H9 (cell line): ENCODE measurements around the gene RNF220. TPM values are rescaled to one million over a fixed set of nuclear protein-coding genes. Genes with fewer than 3 reads are reported as not detected.

Source experiments
- DNase-seq: peaks from one replicate; pipeline ENCODE4 v3.0.0-alpha.2; 2017
- H2AFZ ChIP-seq: one replicate; pipeline ENCODE4 v1.6.1; 2013; ENCODE audit warnings: mild to moderate bottlenecking, low read length, control low read depth, moderate library complexity
- H2AK5ac ChIP-seq: 2 replicates; pipeline ENCODE4 v1.6.1; 2013; ENCODE audit warnings: low read length, control low read depth, mixed read lengths; ENCODE audit not compliant: insufficient read length
- H2BK120ac ChIP-seq: one replicate; pipeline ENCODE4 v1.6.1; 2013; ENCODE audit warnings: low read depth, mild to moderate bottlenecking, low read length, control low read depth, inconsistent platforms; ENCODE audit not compliant: poor library complexity, severe bottlenecking
- H2BK12ac ChIP-seq: 2 replicates; pipeline ENCODE4 v1.6.1; 2013; ENCODE audit warnings: low read length, control low read depth, mixed read lengths, low read depth; ENCODE audit not compliant: insufficient read length
- H2BK15ac ChIP-seq: 2 replicates; pipeline ENCODE4 v1.6.1; 2013; ENCODE audit warnings: low read depth, low read length, control low read depth
- H2BK20ac ChIP-seq: one replicate; pipeline ENCODE4 v1.6.1; 2013; ENCODE audit warnings: low read depth, mild to moderate bottlenecking, low read length, control low read depth, inconsistent platforms; ENCODE audit not compliant: poor library complexity, severe bottlenecking
- H2BK5ac ChIP-seq: 2 replicates; pipeline ENCODE4 v1.6.1; 2013; ENCODE audit warnings: low read length, control low read depth, mixed read lengths; ENCODE audit not compliant: insufficient read length
- H3K14ac ChIP-seq: 2 replicates; pipeline ENCODE4 v1.6.1; 2013; ENCODE audit warnings: low read length, control low read depth; ENCODE audit not compliant: insufficient read depth
- H3K18ac ChIP-seq: 2 replicates; pipeline ENCODE4 v1.6.1; 2013; ENCODE audit warnings: low read depth, mild to moderate bottlenecking, mixed read lengths, low read length, control low read depth; ENCODE audit not compliant: insufficient read length
- H3K23ac ChIP-seq: 2 replicates; pipeline ENCODE4 v1.6.1; 2013; ENCODE audit warnings: low read length, control low read depth, mixed read lengths, low read depth; ENCODE audit not compliant: insufficient read length
- H3K23me2 ChIP-seq: 2 replicates; pipeline ENCODE4 v1.6.1; 2013; ENCODE audit warnings: low read depth, mild to moderate bottlenecking, mixed read lengths, low read length, control low read depth; ENCODE audit not compliant: insufficient read length, poor library complexity, severe bottlenecking
- H3K27ac ChIP-seq: 2 replicates; pipeline ENCODE4 v1.5.1; 2013; ENCODE audit warnings: low read length, control low read depth, mixed read lengths, low read depth; ENCODE audit not compliant: insufficient read length
- H3K27me3 ChIP-seq: 2 replicates; pipeline ENCODE4 v1.6.1; 2013; ENCODE audit warnings: low read length, control low read depth, inconsistent platforms; ENCODE audit not compliant: insufficient read depth
- H3K4ac ChIP-seq: 2 replicates; pipeline ENCODE4 v1.6.1; 2013; ENCODE audit warnings: low read depth, mild to moderate bottlenecking, control low read depth, inconsistent platforms, low read length, moderate library complexity
- H3K4me1 ChIP-seq: 2 replicates; pipeline ENCODE4 v1.6.1; 2013; ENCODE audit warnings: low read length, control low read depth, inconsistent platforms; ENCODE audit not compliant: insufficient read depth
- H3K4me2 ChIP-seq: 2 replicates; pipeline ENCODE4 v1.6.1; 2013; ENCODE audit warnings: low read length, control low read depth, mixed read lengths; ENCODE audit not compliant: insufficient read length, insufficient read depth
- H3K56ac ChIP-seq: 2 replicates; pipeline ENCODE4 v1.6.1; 2013; ENCODE audit warnings: low read depth, mild to moderate bottlenecking, mixed read lengths, low read length, control low read depth; ENCODE audit not compliant: insufficient read length
- H3K79me1 ChIP-seq: 2 replicates; pipeline ENCODE4 v1.6.1; 2013; ENCODE audit warnings: low read depth, mild to moderate bottlenecking, moderate library complexity, low read length, control low read depth, inconsistent platforms; ENCODE audit not compliant: insufficient read depth, poor library complexity, severe bottlenecking
- H3K79me2 ChIP-seq: 2 replicates; pipeline ENCODE4 v1.6.1; 2013; ENCODE audit warnings: low read length, control low read depth, inconsistent platforms; ENCODE audit not compliant: insufficient read depth
- H3K9ac ChIP-seq: 2 replicates; pipeline ENCODE4 v1.6.1; 2013; ENCODE audit warnings: low read length, control low read depth, mixed read lengths; ENCODE audit not compliant: insufficient read length; ENCODE audit errors: extremely low read depth
- H3K9me3 ChIP-seq: one replicate; pipeline ENCODE4 v1.6.1; 2013; ENCODE audit warnings: low read depth, low read length, inconsistent platforms; ENCODE audit not compliant: control insufficient read depth
- H3T11ph ChIP-seq: one replicate; pipeline ENCODE4 v1.6.1; 2013; ENCODE audit warnings: mild to moderate bottlenecking, low read length, control low read depth, inconsistent platforms
- H4K20me1 ChIP-seq: one replicate; pipeline ENCODE4 v1.6.1; 2013; ENCODE audit not compliant: control insufficient read depth, insufficient read length, insufficient read depth
- H4K5ac ChIP-seq: 2 replicates; pipeline ENCODE4 v1.6.1; 2013; ENCODE audit warnings: low read depth, mild to moderate bottlenecking, mixed read lengths, low read length, control low read depth; ENCODE audit not compliant: insufficient read length
- H4K8ac ChIP-seq: replicated peaks from 2 replicates; pipeline ENCODE4 v1.6.1; 2013; ENCODE audit warnings: low read length, control low read depth, mixed read lengths, low read depth; ENCODE audit not compliant: insufficient read length
- H4K91ac ChIP-seq: 2 replicates; pipeline ENCODE4 v1.6.1; 2013; ENCODE audit warnings: low read depth, mild to moderate bottlenecking, moderate library complexity, mixed read lengths, low read length, control low read depth; ENCODE audit not compliant: insufficient read length
- H3K27ac Mint-ChIP-seq, 3 experiments: 2 replicates in 2 of 3; 3 replicates in 1 of 3; pipeline ENCODE4 v1.8.0; 2020 to 2021; ENCODE audit warnings: mixed read lengths in 3 of 3, mild to moderate bottlenecking in 1 of 3, moderate library complexity in 1 of 3
- H3K27me3 Mint-ChIP-seq: 2 replicates; pipeline ENCODE4 v1.8.0; 2021; ENCODE audit warnings: low read depth, mild to moderate bottlenecking, moderate library complexity, mixed read lengths
- H3K36me3 Mint-ChIP-seq, 3 experiments: 2 replicates in 2 of 3; 3 replicates in 1 of 3; pipeline ENCODE4 v1.8.0; 2020 to 2021; ENCODE audit warnings: low read depth in 3 of 3, mixed read lengths in 3 of 3; ENCODE audit not compliant: insufficient read depth in 1 of 3
- H3K4me1 Mint-ChIP-seq, 2 experiments: 2 replicates each; pipeline ENCODE4 v1.8.0; 2020; ENCODE audit warnings: mixed read lengths in 2 of 2
- H3K4me3 Mint-ChIP-seq, 2 experiments: 2 replicates in 1 of 2; 3 replicates in 1 of 2; pipeline ENCODE4 v1.8.0; 2020 to 2021; ENCODE audit warnings: mild to moderate bottlenecking in 2 of 2, mixed read lengths in 2 of 2, moderate library complexity in 1 of 2
- H3K9me3 Mint-ChIP-seq, 2 experiments: 2 replicates in 1 of 2; 3 replicates in 1 of 2; pipeline ENCODE4 v1.8.0; 2020; ENCODE audit warnings: mild to moderate bottlenecking in 2 of 2, mixed read lengths in 2 of 2, moderate library complexity in 1 of 2
- WGBS: extraction: QIAGEN DNeasy Blood & Tissue Kit; methylation state at CpG from one replicate; pipeline ENCODE4 v1.1.7; 2013; ENCODE audit warnings: missing lambda C conversion rate, low lambda C conversion rate, mixed read lengths; ENCODE audit not compliant: insufficient read length; ENCODE audit errors: extremely low coverage; 5-methylcytosine and 5-hydroxymethylcytosine counted together
- total RNA-seq: library from RNA; stranded (reverse); gene quantifications from 2 replicates; pipeline ENCODE4 v1.2.1, GENCODE V29; 2021
- TF ChIP-seq, protein P1 (sequence below): fragments of 200-600 bp; sonication (generic); conservative IDR thresholded peaks from 3 replicates; pipeline ENCODE4 v1.8.0; 2021; ENCODE audit warnings: antibody characterized with exemption, mild to moderate bottlenecking

RNF220 gene
- total RNA-seq, 1 experiment from 2014 or later: 109 TPM

DNA sequence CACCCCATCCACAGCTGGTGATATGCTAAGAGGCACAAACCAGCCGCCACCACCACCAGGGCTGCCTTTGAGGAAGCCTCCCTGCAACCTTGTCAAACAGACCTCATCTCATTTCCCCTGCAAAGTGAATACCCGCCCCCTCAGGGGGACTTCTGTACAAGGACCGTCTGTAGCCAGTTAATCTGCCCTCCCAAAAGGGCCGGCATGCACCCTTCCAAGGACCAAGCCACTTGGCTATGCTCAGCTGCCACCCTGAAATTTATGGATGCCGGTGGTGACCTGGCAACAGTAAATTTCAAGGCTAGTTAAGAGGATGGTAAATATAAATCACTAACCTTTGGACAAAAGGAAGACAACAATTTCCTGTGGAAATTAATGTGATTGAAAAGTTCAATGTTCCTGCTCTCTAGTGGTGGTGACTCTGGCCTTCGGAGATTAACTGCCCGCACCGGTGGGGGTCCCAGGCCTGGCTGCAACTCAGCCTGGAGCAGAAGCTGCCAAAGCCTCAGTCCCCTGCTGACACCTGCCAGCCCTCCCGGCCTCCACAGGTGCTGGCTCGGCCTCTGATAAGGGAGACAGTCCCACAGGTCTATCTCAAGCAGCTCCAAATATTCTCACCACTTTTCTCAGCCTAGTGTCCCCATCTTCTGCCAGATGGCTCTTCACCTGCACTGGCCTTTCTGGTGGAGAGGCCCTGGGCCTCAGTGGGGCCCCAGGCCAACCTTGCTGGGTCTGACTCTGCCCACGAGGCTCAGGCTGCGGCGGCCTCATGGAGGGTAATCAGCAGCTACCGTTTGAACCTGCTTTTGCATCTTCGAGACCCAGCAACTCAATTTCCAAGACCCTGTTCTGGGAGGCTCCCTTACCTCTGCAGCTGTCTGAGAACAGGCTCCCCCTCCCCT, 257.0 kb downstream of the RNF220 start:
- Histone ChIP-seq H3K27me3 (no peaks in the 10 kb centered on the region), H3K4ac (no peak overlapping the region), H3T11ph (no peak overlapping the region), H3K9me3 (no peaks in the 10 kb centered on the region), H4K20me1 (no peaks in the 10 kb centered on the region), H3K23me2 (no peaks in the 10 kb centered on the region), H2BK20ac (no peak overlapping the region), H2BK15ac (no peak overlapping the region), H3K14ac (no peak overlapping the region), H2BK12ac (no peak overlapping the region), H2BK5ac (no peak overlapping the region), H4K91ac (no peak overlapping the region), H2BK120ac (no peak overlapping the region), H2AK5ac (no peak overlapping the region), H3K23ac (no peak overlapping the region), H3K4me1 (peaks cover 4% of the 10 kb centered on the region; the same call in 1 of the 2 replicates), H3K27ac (no peak overlapping the region), H4K8ac (no peak overlapping the region), H3K79me2 (no peaks in the 10 kb centered on the region), H3K79me1 (no peaks in the 10 kb centered on the region), H2AFZ (no peak overlapping the region), H4K5ac (no peak overlapping the region), H3K4me2 (no peak overlapping the region), H3K18ac (no peak overlapping the region), H3K56ac (no peak overlapping the region), H3K9ac (no peak overlapping the region)
- H3K4me1 Mint-ChIP-seq: peaks cover 15 to 19% of the 10 kb centered on the region in 2 experiments
- H3K9me3 Mint-ChIP-seq: no peaks in the 10 kb centered on the region; a peak in 1 of 5 replicates
- peak overlapping the region in 1 of 3 experiments; percentile 62; a peak in 2 of 7 replicates for H3K27ac Mint-ChIP-seq
- no peak overlapping the region for H3K4me3 Mint-ChIP-seq
- DNase-seq: no peak
- TF ChIP-seq, protein P1, sequence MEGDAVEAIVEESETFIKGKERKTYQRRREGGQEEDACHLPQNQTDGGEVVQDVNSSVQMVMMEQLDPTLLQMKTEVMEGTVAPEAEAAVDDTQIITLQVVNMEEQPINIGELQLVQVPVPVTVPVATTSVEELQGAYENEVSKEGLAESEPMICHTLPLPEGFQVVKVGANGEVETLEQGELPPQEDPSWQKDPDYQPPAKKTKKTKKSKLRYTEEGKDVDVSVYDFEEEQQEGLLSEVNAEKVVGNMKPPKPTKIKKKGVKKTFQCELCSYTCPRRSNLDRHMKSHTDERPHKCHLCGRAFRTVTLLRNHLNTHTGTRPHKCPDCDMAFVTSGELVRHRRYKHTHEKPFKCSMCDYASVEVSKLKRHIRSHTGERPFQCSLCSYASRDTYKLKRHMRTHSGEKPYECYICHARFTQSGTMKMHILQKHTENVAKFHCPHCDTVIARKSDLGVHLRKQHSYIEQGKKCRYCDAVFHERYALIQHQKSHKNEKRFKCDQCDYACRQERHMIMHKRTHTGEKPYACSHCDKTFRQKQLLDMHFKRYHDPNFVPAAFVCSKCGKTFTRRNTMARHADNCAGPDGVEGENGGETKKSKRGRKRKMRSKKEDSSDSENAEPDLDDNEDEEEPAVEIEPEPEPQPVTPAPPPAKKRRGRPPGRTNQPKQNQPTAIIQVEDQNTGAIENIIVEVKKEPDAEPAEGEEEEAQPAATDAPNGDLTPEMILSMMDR: no peak
- H3K27me3 Mint-ChIP-seq: no peaks in the 10 kb centered on the region
- WGBS: no CpG with 5 or more reads among the region's 15 CpGs
- H3K36me3 Mint-ChIP-seq: no peaks in the 10 kb centered on the region
